Measurements from ENCODE around the gene ARHGAP26.
A peak's percentile ranks its signal among the peaks of the same experiment; 100 is the strongest.

The ARHGAP26 gene

GRCh38 chr5:143174714-143175398 is 404.7 kb downstream of the ARHGAP26 start:
- no peak for DNase-seq

GRCh38 chr5:143176048-143176447 is 405.9 kb downstream of the ARHGAP26 start:
- no peak for DNase-seq

- peak; percentile 91 for DNase-seq
Measured at GRCh38 chr5:143177263-143177983, 407.2 kb downstream of the ARHGAP26 start.

- DNase-seq, result no peak
Measured at GRCh38 chr5:143179126-143179740, 409.1 kb downstream of the ARHGAP26 start.

GRCh38 chr5:143180751-143181150 is 410.6 kb downstream of the ARHGAP26 start:
- DNase-seq, result no peak

GRCh38 chr5:143181173-143181572 is 411.0 kb downstream of the ARHGAP26 start:
- DNase-seq, result no peak

GRCh38 chr5:143182106-143182505 is 411.9 kb downstream of the ARHGAP26 start:
- no peak for DNase-seq

GRCh38 chr5:143182901-143183820 is 413.0 kb downstream of the ARHGAP26 start:
- DNase-seq, result no peak

- DNase-seq, result no peak
Measured at GRCh38 chr5:143183989-143184388, 413.8 kb downstream of the ARHGAP26 start.

- DNase-seq, result no peak
Measured at GRCh38 chr5:143186623-143187022, 416.4 kb downstream of the ARHGAP26 start.

- no peak for DNase-seq
Measured at GRCh38 chr5:143187495-143187894, 417.3 kb downstream of the ARHGAP26 start.

- no peak for DNase-seq
Measured at GRCh38 chr5:143188083-143188482, 417.9 kb downstream of the ARHGAP26 start.

- no peak for DNase-seq
Measured at GRCh38 chr5:143188692-143189091, 418.5 kb downstream of the ARHGAP26 start.

- DNase-seq, result no peak
Measured at GRCh38 chr5:143190260-143190810, 420.2 kb downstream of the ARHGAP26 start.

- DNase-seq, result no peak
Measured at GRCh38 chr5:143191720-143192119, 421.5 kb downstream of the ARHGAP26 start.

GRCh38 chr5:143192191-143192900 is 422.2 kb downstream of the ARHGAP26 start:
- no peak for DNase-seq

GRCh38 chr5:143194206-143194605 is 424.0 kb downstream of the ARHGAP26 start:
- peak; percentile 27 for DNase-seq

GRCh38 chr5:143194713-143195112 is 424.5 kb downstream of the ARHGAP26 start:
- DNase-seq, result no peak

GRCh38 chr5:143195491-143195890 is 425.3 kb downstream of the ARHGAP26 start:
- no peak for DNase-seq

GRCh38 chr5:143196601-143197259 is 426.6 kb downstream of the ARHGAP26 start:
- DNase-seq, result no peak

GRCh38 chr5:143197260-143197656 is 427.1 kb downstream of the ARHGAP26 start:
- DNase-seq, result peak; percentile 46

Measured in fibroblast of skin of right quadriceps (primary cell).